ENCODE data around the gene GRK5.

Gene GRK5

GRCh38 chr10:119448628-119449584 lies 241.5 kb downstream of the GRK5 start:
- H3K9ac ChIP-seq (ENCODE audit: low read depth, low read length, poor library complexity, severe bottlenecking): no peak overlapping the region
- peaks cover 14% of the 10 kb centered on the region for H3K4me1 ChIP-seq (ENCODE audit: insufficient read depth, low read length, poor library complexity, severe bottlenecking)
- no peaks in the 10 kb centered on the region; the same call in 1 of the 2 replicates for H3K36me3 ChIP-seq (ENCODE audit: insufficient read depth, low read length)

GRCh38 chr10:119449760-119450461 lies 242.5 kb downstream of the GRK5 start:
- no peaks in the 10 kb centered on the region for H3K9me2 ChIP-seq (replicated peaks; ENCODE audit: low read depth, low read length)
- no peak overlapping the region for H3K4me2 ChIP-seq (ENCODE audit: low read depth, low read length, poor library complexity, severe bottlenecking)
- H3K79me2 ChIP-seq (ENCODE audit: insufficient read depth, low read length): no peaks in the 10 kb centered on the region
- H3K4me1 ChIP-seq (ENCODE audit: insufficient read depth, low read length, poor library complexity, severe bottlenecking): peaks cover 6% of the 10 kb centered on the region
- TF ChIP-seq CTCF (conservative IDR thresholded peaks at IDR 0.05; ENCODE audit: low read length) (no peak), EZH2phosphoT487 (IDR thresholded peaks at IDR 0.05; ENCODE audit: borderline replicate concordance) (no peak)
- no peak overlapping the region for H3K9ac ChIP-seq (ENCODE audit: low read depth, low read length, poor library complexity, severe bottlenecking)
- H4K20me1 ChIP-seq (ENCODE audit: insufficient read depth, low read length, poor library complexity, severe bottlenecking): no peaks in the 10 kb centered on the region
- H3K9me3 ChIP-seq (ENCODE audit: insufficient read depth, low read depth, low read length): no peaks in the 10 kb centered on the region
- H2AFZ ChIP-seq (ENCODE audit: low read length): no peak overlapping the region
- H3K36me3 ChIP-seq (ENCODE audit: insufficient read depth, low read length): no peaks in the 10 kb centered on the region; the same call in 1 of the 2 replicates
- no peak overlapping the region for H3K4me3 ChIP-seq (ENCODE audit: low read length, poor library complexity, severe bottlenecking)
- no peaks in the 10 kb centered on the region for H3F3A ChIP-seq (ENCODE audit: low read depth)
- H3K27me3 ChIP-seq (ENCODE audit: insufficient read depth, low read length, poor library complexity, severe bottlenecking): no peaks in the 10 kb centered on the region

More at GRCh38 chr10:119448628-119449584, 241.5 kb downstream of the GRK5 start:
- TF ChIP-seq CTCF (conservative IDR thresholded peaks at IDR 0.05; ENCODE audit: low read length) (no peak), EZH2phosphoT487 (IDR thresholded peaks at IDR 0.05; ENCODE audit: borderline replicate concordance) (no peak)
- no peak overlapping the region for H2AFZ ChIP-seq (ENCODE audit: low read length)
- H3K4me3 ChIP-seq (ENCODE audit: low read length, poor library complexity, severe bottlenecking): no peak overlapping the region
- no peaks in the 10 kb centered on the region for H3K9me2 ChIP-seq (replicated peaks; ENCODE audit: low read depth, low read length)
- H3K4me2 ChIP-seq (ENCODE audit: low read depth, low read length, poor library complexity, severe bottlenecking): no peak overlapping the region
- no peaks in the 10 kb centered on the region for H3K9me3 ChIP-seq (ENCODE audit: insufficient read depth, low read depth, low read length)
- no peaks in the 10 kb centered on the region for H4K20me1 ChIP-seq (ENCODE audit: insufficient read depth, low read length, poor library complexity, severe bottlenecking)
- no peaks in the 10 kb centered on the region for H3K79me2 ChIP-seq (ENCODE audit: insufficient read depth, low read length)
- H3K27me3 ChIP-seq (ENCODE audit: insufficient read depth, low read length, poor library complexity, severe bottlenecking): no peaks in the 10 kb centered on the region
- no peaks in the 10 kb centered on the region for H3F3A ChIP-seq (ENCODE audit: low read depth)

- TF ChIP-seq CTCF (conservative IDR thresholded peaks at IDR 0.05; ENCODE audit: low read length) (no peak), EZH2phosphoT487 (IDR thresholded peaks at IDR 0.05; ENCODE audit: borderline replicate concordance) (no peak)
- H3F3A ChIP-seq (ENCODE audit: low read depth): no peaks in the 10 kb centered on the region
- H4K20me1 ChIP-seq (ENCODE audit: insufficient read depth, low read length, poor library complexity, severe bottlenecking): no peaks in the 10 kb centered on the region
- no peaks in the 10 kb centered on the region for H3K79me2 ChIP-seq (ENCODE audit: insufficient read depth, low read length)
- no peaks in the 10 kb centered on the region for H3K27me3 ChIP-seq (ENCODE audit: insufficient read depth, low read length, poor library complexity, severe bottlenecking)
- no peaks in the 10 kb centered on the region for H3K9me2 ChIP-seq (replicated peaks; ENCODE audit: low read depth, low read length)
- no peak overlapping the region for H3K9ac ChIP-seq (ENCODE audit: low read depth, low read length, poor library complexity, severe bottlenecking)
- H2AFZ ChIP-seq (ENCODE audit: low read length): no peak overlapping the region
- no peaks in the 10 kb centered on the region for H3K9me3 ChIP-seq (ENCODE audit: insufficient read depth, low read depth, low read length)
- H3K4me2 ChIP-seq (ENCODE audit: low read depth, low read length, poor library complexity, severe bottlenecking): no peak overlapping the region
- no peaks in the 10 kb centered on the region; the same call in 1 of the 2 replicates for H3K36me3 ChIP-seq (ENCODE audit: insufficient read depth, low read length)
- no peak overlapping the region for H3K4me3 ChIP-seq (ENCODE audit: low read length, poor library complexity, severe bottlenecking)
- no peaks in the 10 kb centered on the region for H3K4me1 ChIP-seq (ENCODE audit: insufficient read depth, low read length, poor library complexity, severe bottlenecking)
Measured at GRCh38 chr10:119450606-119451299, 243.4 kb downstream of the GRK5 start.

Data from Loucy (cell line).